ENCODE measurements around the gene RBMS3. TPM values are rescaled to one million over a fixed set of nuclear protein-coding genes. Genes with fewer than 3 reads are reported as not detected.

The RBMS3 gene
- total RNA-seq, 5 donors from 2014 or later (not counting 1 experiment from before 2014, with no cell fraction given), result 0.62 to 2.9 (median 1.4) TPM

DNA sequence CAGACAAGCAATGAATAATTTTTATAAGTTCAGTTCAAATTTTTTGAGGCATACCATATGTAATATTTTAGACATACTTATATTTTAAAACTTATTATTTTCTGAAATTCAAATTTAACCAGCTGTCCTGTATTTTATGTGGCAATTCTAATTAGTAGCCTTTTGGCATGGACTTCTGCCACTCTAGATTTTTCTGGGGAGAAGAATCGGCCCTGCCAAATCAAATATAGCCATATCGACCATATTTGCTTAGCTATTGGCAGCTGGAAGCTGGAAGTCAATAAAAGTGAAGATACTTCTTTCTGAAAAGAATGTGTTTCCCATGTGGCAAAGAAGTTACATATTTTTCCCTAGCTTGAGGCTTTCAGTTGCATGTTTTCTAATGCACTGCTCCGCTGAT, 9.4 kb upstream of the RBMS3 start:
- no peak for ATAC-seq (replicated peaks in 1 of 4)
- Histone ChIP-seq H3K4me3 (ENCODE audit: control insufficient read depth in 1 of 2, extremely low read depth in 1 of 2, low read length in 1 of 2) (no peak overlapping the region), H3K9me3 (no peaks in the 10 kb centered on the region), H3K27me3 (replicated peaks in 1 of 2; ENCODE audit: control insufficient read depth in 2 of 2, extremely low read depth in 1 of 2, insufficient read depth in 2 of 2, low read length in 1 of 2) (no peaks in the 10 kb centered on the region), H3K4me1 (ENCODE audit: control insufficient read depth in 1 of 2, extremely low read depth in 1 of 2, insufficient read depth in 2 of 2, low read length in 2 of 2) (no peaks in the 10 kb centered on the region), H3K27ac (ENCODE audit: low read length) (no peak overlapping the region), H3K36me3 (ENCODE audit: control insufficient read depth in 2 of 2, extremely low read depth in 1 of 2, insufficient read depth in 1 of 2, low read length in 1 of 2) (no peaks in the 10 kb centered on the region)
- no peaks in the 10 kb centered on the region for H3K36me3 Mint-ChIP-seq
- H3K27me3 Mint-ChIP-seq, result no peaks in the 10 kb centered on the region
- no peak overlapping the region for H3K4me3 Mint-ChIP-seq
- no peak overlapping the region for H3K27ac Mint-ChIP-seq
- no CpG with 5 or more reads among the region's 3 CpGs for WGBS (ENCODE audit: insufficient coverage)
- H3K9me3 Mint-ChIP-seq, result no peaks in the 10 kb centered on the region
- CTCF ChIA-PET, result no interaction called here
- no peak for DNase-seq
- H3K4me1 Mint-ChIP-seq, result no peaks in the 10 kb centered on the region
- POLR2A ChIA-PET, result no interaction called here

GRCh38 chr3:29274667-29275066, 6.2 kb upstream of the RBMS3 start:
- Mint-ChIP-seq H3K9me3 (no peaks in the 10 kb centered on the region), H3K4me1 (no peaks in the 10 kb centered on the region), H3K27me3 (no peaks in the 10 kb centered on the region), H3K4me3 (no peak overlapping the region), H3K27ac (no peak overlapping the region), H3K36me3 (no peaks in the 10 kb centered on the region)
- no peaks in the 10 kb centered on the region for H3K9me3 ChIP-seq
- WGBS (ENCODE audit: insufficient coverage), result no CpG with 5 or more reads among the region's 3 CpGs
- H3K27me3 ChIP-seq (replicated peaks in 1 of 2; ENCODE audit: control insufficient read depth in 2 of 2, extremely low read depth in 1 of 2, insufficient read depth in 2 of 2, low read length in 1 of 2), result no peaks in the 10 kb centered on the region
- ATAC-seq (replicated peaks in 1 of 4) (no peak), DNase-seq (no peak)
- ChIA-PET POLR2A (no interaction called here), CTCF (no interaction called here)
- H3K4me3 ChIP-seq (ENCODE audit: control insufficient read depth in 1 of 2, extremely low read depth in 1 of 2, low read length in 1 of 2), result no peak overlapping the region
- H3K4me1 ChIP-seq (ENCODE audit: control insufficient read depth in 1 of 2, extremely low read depth in 1 of 2, insufficient read depth in 2 of 2, low read length in 2 of 2), result no peaks in the 10 kb centered on the region
- no peak overlapping the region for H3K27ac ChIP-seq (ENCODE audit: low read length)
- no peaks in the 10 kb centered on the region for H3K36me3 ChIP-seq (ENCODE audit: control insufficient read depth in 2 of 2, extremely low read depth in 1 of 2, insufficient read depth in 1 of 2, low read length in 1 of 2)

DNA sequence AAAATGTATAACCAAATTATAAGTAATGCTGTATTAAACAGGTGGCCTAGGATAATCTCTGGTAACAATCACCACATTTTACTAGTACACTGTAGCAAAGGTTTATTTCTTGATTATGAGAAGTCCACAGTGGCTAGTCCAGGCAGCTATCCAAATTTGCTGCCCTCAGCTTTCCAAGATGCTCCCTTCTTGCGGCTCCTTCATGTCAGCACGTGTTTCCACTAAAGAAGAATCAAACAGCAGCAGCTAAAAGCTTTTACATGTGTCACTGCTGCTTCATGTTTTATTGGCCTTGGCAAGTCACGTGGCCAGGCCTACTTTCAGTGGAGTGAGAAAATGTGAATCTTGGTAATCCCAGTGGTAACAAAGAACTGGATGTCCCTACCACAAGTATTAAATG, 5.6 kb upstream of the RBMS3 start:
- Histone ChIP-seq H3K9me3 (no peaks in the 10 kb centered on the region), H3K4me3 (ENCODE audit: control insufficient read depth in 1 of 2, extremely low read depth in 1 of 2, low read length in 1 of 2) (no peak overlapping the region), H3K4me1 (ENCODE audit: control insufficient read depth in 1 of 2, extremely low read depth in 1 of 2, insufficient read depth in 2 of 2, low read length in 2 of 2) (no peaks in the 10 kb centered on the region), H3K27ac (ENCODE audit: low read length) (no peak overlapping the region), H3K36me3 (ENCODE audit: control insufficient read depth in 2 of 2, extremely low read depth in 1 of 2, insufficient read depth in 1 of 2, low read length in 1 of 2) (no peaks in the 10 kb centered on the region), H3K27me3 (replicated peaks in 1 of 2; ENCODE audit: control insufficient read depth in 2 of 2, extremely low read depth in 1 of 2, insufficient read depth in 2 of 2, low read length in 1 of 2) (no peaks in the 10 kb centered on the region)
- 90% methylated on average over 2 of the region's 3 CpGs for WGBS (ENCODE audit: insufficient coverage)
- ATAC-seq (replicated peaks in 1 of 4) (no peak), DNase-seq (no peak)
- ChIA-PET CTCF (no interaction called here), POLR2A (no interaction called here)
- no peak overlapping the region for H3K4me3 Mint-ChIP-seq
- no peaks in the 10 kb centered on the region for H3K9me3 Mint-ChIP-seq
- H3K27ac Mint-ChIP-seq, result no peak overlapping the region
- no peaks in the 10 kb centered on the region for H3K27me3 Mint-ChIP-seq
- H3K4me1 Mint-ChIP-seq, result peaks cover under 1% of the 10 kb centered on the region in 3 donors
- H3K36me3 Mint-ChIP-seq, result no peaks in the 10 kb centered on the region

DNA sequence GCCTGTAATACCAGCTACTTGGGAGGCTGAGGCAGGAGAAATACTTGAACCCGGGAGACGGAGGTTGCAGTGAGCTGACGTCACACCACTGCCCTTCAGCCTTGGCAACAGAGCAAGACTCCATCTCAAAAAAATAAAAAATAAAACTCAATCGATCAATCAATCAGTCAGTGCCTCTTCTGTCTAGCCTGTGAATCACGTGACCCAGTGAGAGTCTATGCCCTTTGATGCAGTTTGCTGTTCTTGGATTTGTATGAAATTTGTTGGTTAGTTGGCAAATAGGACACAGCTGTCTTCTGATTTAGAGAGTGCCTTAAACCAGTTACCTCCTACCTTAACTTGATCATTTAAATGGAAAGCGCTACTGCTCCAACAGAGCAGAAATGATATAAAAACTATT, 3.6 kb upstream of the RBMS3 start:
- no peaks in the 10 kb centered on the region for H3K36me3 Mint-ChIP-seq
- POLR2A ChIA-PET, result no interaction called here
- H3K27me3 Mint-ChIP-seq, result peaks cover 0 to 12% of the 10 kb centered on the region in 2 donors
- H3K4me3 Mint-ChIP-seq, result no peak overlapping the region
- H3K27ac Mint-ChIP-seq, result no peak overlapping the region
- Histone ChIP-seq H3K4me1 (ENCODE audit: control insufficient read depth in 1 of 2, extremely low read depth in 1 of 2, insufficient read depth in 2 of 2, low read length in 2 of 2) (peaks cover 3 to 11% of the 10 kb centered on the region in 2 experiments), H3K36me3 (ENCODE audit: control insufficient read depth in 2 of 2, extremely low read depth in 1 of 2, insufficient read depth in 1 of 2, low read length in 1 of 2) (no peaks in the 10 kb centered on the region), H3K27ac (ENCODE audit: low read length) (no peak overlapping the region), H3K27me3 (replicated peaks in 1 of 2; ENCODE audit: control insufficient read depth in 2 of 2, extremely low read depth in 1 of 2, insufficient read depth in 2 of 2, low read length in 1 of 2) (peaks cover 0 to 6% of the 10 kb centered on the region in 2 experiments), H3K4me3 (ENCODE audit: control insufficient read depth in 1 of 2, extremely low read depth in 1 of 2, low read length in 1 of 2) (no peak overlapping the region), H3K9me3 (no peaks in the 10 kb centered on the region)
- 83% methylated on average over 2 of the region's 6 CpGs for WGBS (ENCODE audit: insufficient coverage)
- CTCF ChIA-PET, result no interaction called here
- H3K9me3 Mint-ChIP-seq, result no peaks in the 10 kb centered on the region
- DNase-seq (no peak), ATAC-seq (replicated peaks in 1 of 4) (no peak)
- peaks cover 18 to 20% (median 20%) of the 10 kb centered on the region in 3 donors for H3K4me1 Mint-ChIP-seq

DNA sequence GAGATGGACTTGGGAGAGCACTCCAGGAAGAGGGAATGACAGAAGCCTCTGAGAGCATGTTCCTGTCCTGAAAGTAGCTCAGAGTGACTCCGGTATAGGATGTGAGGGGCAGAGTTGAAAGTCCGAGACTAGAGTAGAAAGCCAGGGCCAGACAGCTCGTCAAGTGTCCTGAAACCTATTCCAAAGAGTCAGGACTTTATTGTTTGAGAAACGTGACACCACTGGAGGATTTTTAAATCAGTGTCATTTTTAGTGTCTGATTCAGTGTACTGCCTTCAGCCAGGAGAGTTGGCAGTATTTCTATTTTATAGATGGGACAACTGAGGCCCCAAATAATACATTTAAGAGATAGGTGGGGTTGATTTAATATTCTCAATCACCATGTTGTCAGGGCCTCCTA, 1.6 kb upstream of the RBMS3 start:
- H3K27me3 ChIP-seq (replicated peaks in 1 of 2; ENCODE audit: control insufficient read depth in 2 of 2, extremely low read depth in 1 of 2, insufficient read depth in 2 of 2, low read length in 1 of 2), result peaks cover 0 to 6% of the 10 kb centered on the region in 2 experiments
- ChIA-PET CTCF (no interaction called here), POLR2A (no interaction called here)
- WGBS (ENCODE audit: insufficient coverage), result 91% methylated on average over 3 of the region's 4 CpGs
- Mint-ChIP-seq H3K27me3 (peaks cover 8 to 18% of the 10 kb centered on the region in 2 donors), H3K4me1 (peaks cover 28 to 35% (median 30%) of the 10 kb centered on the region in 3 donors), H3K4me3 (no peak overlapping the region), H3K36me3 (no peaks in the 10 kb centered on the region), H3K27ac (no peak overlapping the region), H3K9me3 (no peaks in the 10 kb centered on the region)
- H3K36me3 ChIP-seq (ENCODE audit: control insufficient read depth in 2 of 2, extremely low read depth in 1 of 2, insufficient read depth in 1 of 2, low read length in 1 of 2), result no peaks in the 10 kb centered on the region
- no peak for DNase-seq
- H3K27ac ChIP-seq (ENCODE audit: low read length), result no peak overlapping the region
- H3K4me3 ChIP-seq (ENCODE audit: control insufficient read depth in 1 of 2, extremely low read depth in 1 of 2, low read length in 1 of 2), result no peak overlapping the region
- no peaks in the 10 kb centered on the region for H3K9me3 ChIP-seq
- ATAC-seq (replicated peaks in 1 of 4), result no peak
- peaks cover 3 to 15% of the 10 kb centered on the region in 2 experiments for H3K4me1 ChIP-seq (ENCODE audit: control insufficient read depth in 1 of 2, extremely low read depth in 1 of 2, insufficient read depth in 2 of 2, low read length in 2 of 2)

DNA sequence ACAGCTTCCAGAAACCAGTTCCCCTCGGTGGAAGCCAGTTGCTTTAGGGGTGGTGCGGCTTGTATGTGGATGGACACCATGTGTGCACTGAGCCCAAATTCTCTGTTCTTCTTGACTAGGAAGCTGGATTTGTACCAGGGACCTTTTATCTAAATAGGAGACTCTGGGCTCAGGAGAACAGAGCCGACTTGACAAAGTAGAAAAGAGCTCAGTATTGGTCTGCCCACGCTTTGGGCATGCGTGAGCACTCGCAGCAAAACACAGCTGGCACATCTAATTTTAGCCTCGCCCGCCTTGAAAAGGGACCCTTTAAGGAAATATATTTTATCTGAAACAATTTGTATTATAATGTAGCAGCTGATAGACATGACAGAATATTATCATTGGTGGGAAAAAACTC, 1.1 kb upstream of the RBMS3 start:
- Histone ChIP-seq H3K4me3 (ENCODE audit: control insufficient read depth in 1 of 2, extremely low read depth in 1 of 2, low read length in 1 of 2) (no peak overlapping the region), H3K9me3 (no peaks in the 10 kb centered on the region), H3K27ac (ENCODE audit: low read length) (no peak overlapping the region), H3K36me3 (ENCODE audit: control insufficient read depth in 2 of 2, extremely low read depth in 1 of 2, insufficient read depth in 1 of 2, low read length in 1 of 2) (no peaks in the 10 kb centered on the region), H3K27me3 (replicated peaks in 1 of 2; ENCODE audit: control insufficient read depth in 2 of 2, extremely low read depth in 1 of 2, insufficient read depth in 2 of 2, low read length in 1 of 2) (peaks cover 0 to 6% of the 10 kb centered on the region in 2 experiments), H3K4me1 (ENCODE audit: control insufficient read depth in 1 of 2, extremely low read depth in 1 of 2, insufficient read depth in 2 of 2, low read length in 2 of 2) (peaks cover 3 to 15% of the 10 kb centered on the region in 2 experiments)
- WGBS (ENCODE audit: insufficient coverage), result 89% methylated on average over 3 of the region's 8 CpGs
- POLR2A ChIA-PET, result no interaction called here
- peaks cover 8 to 18% of the 10 kb centered on the region in 2 donors for H3K27me3 Mint-ChIP-seq
- CTCF ChIA-PET, result no interaction called here
- peak overlapping the region in 2 of 3 donors; percentile 38 to 90 for H3K4me3 Mint-ChIP-seq
- DNase-seq (no peak), ATAC-seq (replicated peaks in 1 of 4) (no peak)
- peaks cover 28 to 35% (median 30%) of the 10 kb centered on the region in 3 donors for H3K4me1 Mint-ChIP-seq
- H3K27ac Mint-ChIP-seq, result no peak overlapping the region
- no peaks in the 10 kb centered on the region for H3K9me3 Mint-ChIP-seq
- H3K36me3 Mint-ChIP-seq, result no peaks in the 10 kb centered on the region

- CTCF ChIA-PET, result interaction anchor here in 1 of 2 donors (0.6 to 0.7 kb wide), 4 partner anchors 61 to 1219 kb away, joined by 4 to 9 read pairs (median 4); no protein-coding TSS in a partner anchor
- Mint-ChIP-seq H3K27me3 (peaks cover 13 to 18% of the 10 kb centered on the region in 2 donors), H3K4me3 (peak overlapping the region; percentile 74 to 90 (median 81)), H3K36me3 (no peaks in the 10 kb centered on the region), H3K9me3 (no peaks in the 10 kb centered on the region), H3K4me1 (peaks cover 28 to 35% (median 30%) of the 10 kb centered on the region in 3 donors), H3K27ac (peak overlapping the region; percentile 16 to 56)
- H3K36me3 ChIP-seq (ENCODE audit: control insufficient read depth in 2 of 2, extremely low read depth in 1 of 2, insufficient read depth in 1 of 2, low read length in 1 of 2), result no peaks in the 10 kb centered on the region
- H3K4me3 ChIP-seq (ENCODE audit: control insufficient read depth in 1 of 2, extremely low read depth in 1 of 2, low read length in 1 of 2), result peak overlapping the region; percentile 30 to 75
- peaks cover 3 to 15% of the 10 kb centered on the region in 2 experiments for H3K4me1 ChIP-seq (ENCODE audit: control insufficient read depth in 1 of 2, extremely low read depth in 1 of 2, insufficient read depth in 2 of 2, low read length in 2 of 2)
- no CpG with 5 or more reads among the region's 3 CpGs for WGBS (ENCODE audit: insufficient coverage)
- POLR2A ChIA-PET, result interaction anchor here in 1 of 2 donors (0.6 kb wide), 1 partner anchor 14 kb away, joined by 6 read pairs; no protein-coding TSS in a partner anchor
- peak in 1 of 35 experiments; percentile 13 for DNase-seq
- H3K27me3 ChIP-seq (replicated peaks in 1 of 2; ENCODE audit: control insufficient read depth in 2 of 2, extremely low read depth in 1 of 2, insufficient read depth in 2 of 2, low read length in 1 of 2), result peaks cover 0 to 6% of the 10 kb centered on the region in 2 experiments
- ATAC-seq (replicated peaks in 1 of 4), result peak in 1 of 4 experiments; percentile 42
- H3K27ac ChIP-seq (ENCODE audit: low read length), result no peak overlapping the region
- no peaks in the 10 kb centered on the region for H3K9me3 ChIP-seq
Observed at GRCh38 chr3:29281094-29281343, 148 bp downstream of the RBMS3 start.

Measured in T-cell (primary cell).